Stimulated activated CD8-positive, alpha-beta memory T cell treated with anti-CD3 and anti-CD28 coated beads, Interleukin-4, amount 100 ng/mL, for 4 hours (primary cell): ENCODE data around the gene C11orf91.

Experiments used
- DNase-seq, 2 donors: peaks; one replicate each; pipeline ENCODE4 v3.0.0-alpha.2; 2020; ENCODE audit warnings: low read depth in 2 of 2, low spot score in 1 of 2

C11orf91 gene

GRCh38 chr11:33651990-33652389 lies 48.6 kb downstream of the C11orf91 start:
- no peak for DNase-seq

- DNase-seq, result no peak
Observed at GRCh38 chr11:33651555-33651954, 49.1 kb downstream of the C11orf91 start.

- no peak for DNase-seq
Observed at GRCh38 chr11:33649944-33650343, 50.7 kb downstream of the C11orf91 start.
